HG02571 (cell line): ENCODE results near the gene SCFD1.
"Not testable (repeated sequence)": the region's sequence is repeated elsewhere in the genome, so short reads cannot be mapped to it uniquely, and the experiment has no call there.

Source experiments
- ATAC-seq: cut with Tn5 transposase; IDR thresholded peaks from one replicate; pipeline ENCODE4 v1.9.1; 2021; ENCODE audit warnings: mild to moderate bottlenecking, moderate library complexity; ENCODE audit not compliant: unreplicated experiment

Gene SCFD1, protein sequence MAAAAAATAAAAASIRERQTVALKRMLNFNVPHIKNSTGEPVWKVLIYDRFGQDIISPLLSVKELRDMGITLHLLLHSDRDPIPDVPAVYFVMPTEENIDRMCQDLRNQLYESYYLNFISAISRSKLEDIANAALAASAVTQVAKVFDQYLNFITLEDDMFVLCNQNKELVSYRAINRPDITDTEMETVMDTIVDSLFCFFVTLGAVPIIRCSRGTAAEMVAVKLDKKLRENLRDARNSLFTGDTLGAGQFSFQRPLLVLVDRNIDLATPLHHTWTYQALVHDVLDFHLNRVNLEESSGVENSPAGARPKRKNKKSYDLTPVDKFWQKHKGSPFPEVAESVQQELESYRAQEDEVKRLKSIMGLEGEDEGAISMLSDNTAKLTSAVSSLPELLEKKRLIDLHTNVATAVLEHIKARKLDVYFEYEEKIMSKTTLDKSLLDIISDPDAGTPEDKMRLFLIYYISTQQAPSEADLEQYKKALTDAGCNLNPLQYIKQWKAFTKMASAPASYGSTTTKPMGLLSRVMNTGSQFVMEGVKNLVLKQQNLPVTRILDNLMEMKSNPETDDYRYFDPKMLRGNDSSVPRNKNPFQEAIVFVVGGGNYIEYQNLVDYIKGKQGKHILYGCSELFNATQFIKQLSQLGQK

DNA sequence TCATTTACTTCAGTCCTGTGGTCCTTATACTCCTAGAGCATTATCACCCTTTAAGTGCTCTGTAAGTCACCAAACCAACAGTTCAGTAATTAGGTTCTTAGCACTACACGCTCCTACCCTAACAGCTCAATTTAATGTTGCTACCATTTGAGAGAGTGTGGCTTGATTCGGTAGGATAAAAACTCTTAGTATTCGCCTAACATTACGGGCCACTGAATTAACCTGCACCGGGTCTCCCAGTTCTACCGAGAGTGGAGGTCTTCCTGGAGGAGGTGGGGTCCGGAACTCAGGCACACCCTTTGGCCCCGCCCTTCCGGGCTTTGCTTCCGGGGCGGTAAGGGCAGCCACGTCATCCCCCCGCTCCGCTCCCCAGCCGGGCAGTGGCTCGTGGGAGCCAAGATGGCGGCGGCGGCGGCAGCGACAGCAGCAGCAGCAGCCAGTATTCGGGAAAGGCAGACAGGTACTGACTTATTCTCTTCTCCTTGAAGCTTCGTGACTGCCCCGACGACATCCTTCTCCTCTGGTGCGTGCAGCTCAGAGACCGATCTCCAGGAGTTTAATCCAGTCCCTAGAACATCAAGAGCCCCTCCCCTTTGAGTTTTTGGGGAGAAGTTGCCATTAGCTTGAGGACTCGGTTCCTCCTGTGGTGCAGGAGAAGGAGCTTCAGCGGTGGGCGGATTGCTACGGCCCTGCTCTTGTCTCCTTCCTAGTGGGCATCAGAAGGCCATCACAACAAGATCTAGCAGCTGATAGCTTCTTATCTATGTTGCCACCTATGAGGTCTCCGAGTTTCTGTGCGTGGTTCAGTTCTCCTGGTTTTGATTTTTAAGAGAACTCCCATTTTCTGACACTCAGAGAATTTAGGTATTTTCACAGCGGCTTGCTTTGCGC is at the start of gene SCFD1:
Gene SCFD1 (plus strand): TSS at position 380 of the 891 bp plus-strand sequence. CDS start 20 bp downstream, at position 400.
- ATAC-seq = peak; percentile 95

DNA sequence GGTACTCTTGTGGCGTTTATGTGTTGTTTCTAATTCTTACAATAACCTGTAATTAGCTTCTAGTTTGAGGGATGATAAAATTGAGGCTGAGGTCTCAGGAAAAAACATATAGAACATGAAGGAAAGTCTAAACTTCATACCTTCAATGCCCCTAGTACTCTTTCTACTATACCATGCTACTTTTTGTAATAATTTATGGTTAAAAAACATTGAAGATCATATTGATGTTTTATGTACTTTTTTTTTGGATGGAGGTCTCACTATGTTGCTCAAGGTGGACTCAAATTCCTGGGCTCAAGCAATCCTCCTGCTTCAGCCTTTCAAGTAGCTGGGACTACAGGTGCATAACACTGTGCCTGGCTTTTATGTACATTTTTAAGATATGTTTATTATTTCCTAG is 49.3 kb upstream of the SCFD1 start:
- ATAC-seq = no peak

DNA sequence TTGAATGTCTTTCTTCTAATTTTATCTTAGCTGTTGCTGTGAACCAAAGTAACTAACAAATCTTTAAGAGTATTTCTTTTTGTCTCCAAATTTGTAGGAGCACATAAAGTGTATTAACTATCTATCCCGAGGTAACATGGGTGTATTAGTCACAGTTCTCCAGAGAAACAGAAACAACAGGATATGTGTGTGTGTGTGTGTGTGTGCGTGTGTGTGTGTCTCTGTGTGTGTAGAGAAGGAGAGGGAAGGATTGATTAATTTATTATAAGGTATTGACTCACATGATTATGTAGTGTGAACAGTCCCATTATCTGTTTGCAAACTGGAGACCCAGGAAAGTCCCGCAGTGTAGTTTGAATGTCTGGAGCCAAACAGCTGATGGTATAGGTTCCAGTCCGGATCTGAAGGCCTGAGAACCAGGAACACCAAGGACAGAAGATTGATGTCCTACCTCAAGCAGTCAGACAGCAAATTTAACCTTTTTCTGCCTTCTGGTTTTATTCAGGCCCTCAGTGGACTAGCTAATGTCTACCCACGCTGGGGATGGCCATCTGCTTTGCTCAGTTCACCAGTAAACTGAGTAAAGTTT is 48.8 kb upstream of the SCFD1 start:
- no peak for ATAC-seq

DNA sequence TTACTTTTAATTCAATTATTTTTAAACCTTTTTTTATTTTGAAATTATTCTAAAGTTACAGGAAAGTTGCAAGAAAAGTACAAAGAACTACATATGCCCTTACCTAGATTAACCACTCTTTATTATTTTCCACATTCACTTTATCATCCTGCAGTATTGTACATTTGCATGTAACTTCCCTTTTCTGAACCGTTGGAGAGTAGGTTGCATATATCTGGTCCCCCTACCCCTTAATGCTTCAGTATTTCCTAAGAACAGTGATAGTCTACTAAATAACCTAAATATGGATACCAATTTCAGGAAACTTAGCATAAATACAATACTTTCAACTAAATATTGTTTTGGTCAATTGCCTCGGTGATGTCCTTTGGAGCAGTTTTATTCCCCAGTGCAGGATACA is 48.2 kb upstream of the SCFD1 start:
- no peak for ATAC-seq

DNA sequence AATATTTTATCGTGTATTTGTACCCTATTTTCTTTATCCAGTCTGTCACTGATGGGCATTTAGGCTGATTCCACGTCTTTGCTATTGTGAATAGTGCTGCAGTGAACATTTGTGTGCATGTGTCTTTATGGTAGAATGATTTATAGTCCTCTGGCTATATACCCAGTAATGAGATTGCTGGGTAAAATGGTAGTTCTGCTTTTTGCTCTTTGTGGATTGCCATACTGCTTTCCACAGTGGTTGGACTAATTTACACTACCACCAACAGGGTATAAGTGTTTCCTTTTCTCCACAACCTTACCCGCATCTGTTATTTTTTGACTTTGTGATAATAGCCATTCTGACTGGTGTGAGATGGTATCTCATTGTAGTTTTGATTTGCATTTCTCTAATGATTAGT is 47.3 kb upstream of the SCFD1 start:
- not testable (repeated sequence) for ATAC-seq

DNA sequence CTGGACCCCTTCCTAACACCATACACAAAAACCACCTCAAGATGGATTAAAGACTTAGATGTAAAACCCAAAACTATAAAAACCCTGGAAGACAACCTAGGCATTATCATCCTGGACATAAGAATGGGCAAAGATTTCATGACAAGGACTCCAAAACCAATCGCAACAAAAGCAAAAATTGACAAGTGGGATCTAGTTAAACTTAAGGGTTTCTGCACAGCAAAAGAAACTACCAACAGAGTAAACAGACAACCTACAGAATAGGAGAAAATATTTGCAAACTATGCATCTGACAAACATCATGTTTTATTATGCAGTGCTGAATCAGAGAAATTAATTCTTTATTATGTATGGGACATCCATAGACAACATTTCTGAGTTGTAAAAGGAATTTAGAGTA is 45.8 kb upstream of the SCFD1 start:
- ATAC-seq = not testable (repeated sequence)

DNA sequence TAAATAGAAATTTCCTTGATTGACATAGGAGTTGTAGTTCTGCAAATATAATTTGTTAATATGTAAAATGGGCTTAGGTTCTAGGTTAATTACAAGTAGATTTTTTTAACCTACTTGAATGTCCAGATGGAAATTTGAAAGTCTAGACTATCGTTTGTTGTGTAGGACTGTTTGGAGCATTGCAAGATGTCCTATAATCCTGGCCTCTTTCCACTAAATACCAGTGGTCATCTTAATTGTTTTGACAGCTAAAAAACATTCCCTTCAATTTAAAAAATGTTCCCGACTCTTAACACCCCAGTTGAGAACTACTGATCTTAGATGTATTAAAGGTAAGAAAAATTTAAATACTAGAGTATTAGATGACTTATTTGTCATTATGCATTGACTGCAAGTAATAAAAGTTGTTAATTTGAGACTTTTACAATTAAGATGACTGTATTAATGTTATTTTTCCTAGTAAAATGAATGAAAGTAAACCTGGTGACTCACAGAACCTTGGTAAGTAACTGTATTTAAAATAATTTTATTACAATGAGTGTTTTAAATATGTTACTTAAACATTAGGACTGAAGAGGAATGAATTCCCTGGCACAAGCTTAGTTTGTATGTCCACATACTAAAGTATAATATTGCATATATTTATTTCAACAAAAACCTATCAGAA is 41.4 kb upstream of the SCFD1 start:
- no peak for ATAC-seq

DNA sequence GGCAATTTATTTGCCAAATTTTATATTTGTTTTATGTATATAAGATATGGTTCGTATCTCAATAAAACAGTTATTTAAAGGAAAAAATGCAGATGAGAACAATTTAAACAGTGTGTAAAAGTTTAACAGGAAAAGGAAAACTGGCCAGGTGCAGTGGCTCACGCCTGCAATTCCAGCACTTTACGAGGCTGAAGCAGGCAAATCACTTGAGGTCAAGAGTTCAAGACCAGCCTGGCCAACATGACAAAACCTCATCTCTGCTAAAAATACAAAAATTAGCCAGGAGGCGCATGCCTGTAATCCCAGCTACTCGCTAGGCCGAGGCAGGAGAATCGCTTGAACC is 40.9 kb upstream of the SCFD1 start:
- no peak for ATAC-seq

DNA sequence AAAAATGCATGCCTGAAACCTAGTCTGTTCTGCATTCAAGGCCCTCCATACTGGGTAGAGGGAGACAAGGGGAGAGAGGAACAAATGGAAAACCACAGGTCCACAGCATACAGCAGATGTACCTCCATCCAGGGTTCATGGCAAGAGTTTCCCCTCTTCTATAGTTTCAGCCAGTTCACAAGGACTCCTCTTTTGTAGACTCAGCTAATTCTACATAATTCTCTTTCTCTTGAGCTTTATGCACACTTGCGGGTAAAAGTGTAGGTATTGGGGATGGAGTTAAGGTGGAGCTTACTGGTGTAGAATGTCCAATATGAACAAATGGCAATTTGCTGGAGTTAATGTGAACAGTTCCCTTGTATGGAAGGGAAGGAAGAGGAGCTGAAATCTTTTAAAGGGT is 39.7 kb upstream of the SCFD1 start:
- no peak for ATAC-seq

DNA sequence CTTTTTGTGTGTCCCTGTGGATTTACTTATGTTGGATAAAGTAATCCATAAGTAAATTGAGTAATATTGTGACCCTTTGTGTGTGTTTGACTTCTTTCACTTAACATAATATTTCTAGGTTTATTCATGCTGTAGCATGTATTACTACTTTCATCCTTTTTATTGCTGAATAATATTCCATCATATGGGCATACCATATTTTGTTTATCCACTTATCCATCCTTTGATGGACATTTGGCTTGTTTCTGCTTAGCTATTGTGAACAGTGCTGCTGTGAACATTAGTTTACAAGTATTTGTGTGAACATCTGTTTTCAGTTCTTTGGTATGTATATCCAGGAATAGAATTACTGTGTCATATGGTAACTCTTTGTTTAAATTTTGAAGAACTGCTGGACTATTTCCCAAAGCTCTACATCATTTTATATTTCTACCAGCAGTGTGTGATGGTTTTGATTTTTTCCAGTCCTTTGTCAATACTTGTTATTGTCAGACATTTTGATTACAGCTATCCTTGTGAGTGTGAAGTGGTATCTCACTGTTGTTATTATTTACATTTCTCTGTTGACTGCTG is 38.0 kb upstream of the SCFD1 start:
- no peak for ATAC-seq

DNA sequence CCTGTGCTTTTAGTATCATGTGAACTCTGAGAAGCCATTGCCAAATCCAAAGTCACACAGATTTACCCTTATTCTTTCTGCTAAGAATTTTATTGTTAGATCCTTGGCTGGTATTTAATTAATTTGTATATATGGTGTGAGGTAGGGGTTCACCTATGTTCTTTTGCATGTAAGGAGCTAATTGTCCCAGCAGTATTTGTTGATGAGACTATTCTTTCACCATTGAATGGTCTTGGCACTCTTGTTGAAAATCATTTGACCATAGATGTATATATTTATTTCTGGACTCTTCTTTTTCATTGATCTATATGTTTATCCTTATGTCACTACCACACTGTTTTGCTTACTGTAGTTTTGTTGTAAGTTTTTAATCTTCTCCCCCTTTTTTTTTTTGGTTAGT is 36.9 kb upstream of the SCFD1 start:
- no peak for ATAC-seq

DNA sequence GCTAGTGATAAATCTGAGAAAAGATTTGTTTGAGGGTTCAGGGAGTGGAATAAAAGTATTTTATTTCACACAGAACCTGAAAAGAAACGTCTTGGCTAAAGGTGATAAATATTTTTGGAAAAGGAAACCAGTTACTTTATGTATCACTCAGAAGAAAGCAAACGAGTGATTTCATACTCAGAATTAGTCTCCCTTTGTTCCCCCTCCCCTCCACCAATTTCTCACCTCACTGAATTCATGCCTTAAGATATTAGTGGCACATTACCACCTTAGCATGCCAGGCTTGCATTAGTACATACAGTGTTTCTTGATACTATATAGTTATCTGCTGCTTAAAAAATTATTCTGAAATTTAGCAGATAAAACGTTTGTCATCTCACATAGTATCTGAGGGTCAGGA is 35.0 kb upstream of the SCFD1 start:
- no peak for ATAC-seq

DNA sequence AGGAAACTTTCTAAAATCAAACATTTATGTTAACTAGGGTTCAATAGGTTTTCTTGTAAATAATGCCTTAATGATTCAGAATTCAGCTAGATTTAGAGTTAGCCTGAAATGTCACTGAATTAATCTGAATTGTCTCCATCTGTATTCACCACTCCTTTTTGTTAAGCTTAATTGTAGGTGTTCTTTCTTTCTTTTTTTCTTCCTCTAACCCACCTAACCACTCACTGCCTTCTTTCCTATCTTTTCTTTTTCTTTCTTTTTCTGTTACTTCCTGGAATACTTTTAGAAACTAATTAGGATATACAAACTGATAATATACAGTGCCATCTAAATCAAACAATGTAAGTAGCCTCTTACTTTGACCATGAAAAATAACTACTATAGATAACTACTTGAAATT is 33.2 kb upstream of the SCFD1 start:
- ATAC-seq = no peak

DNA sequence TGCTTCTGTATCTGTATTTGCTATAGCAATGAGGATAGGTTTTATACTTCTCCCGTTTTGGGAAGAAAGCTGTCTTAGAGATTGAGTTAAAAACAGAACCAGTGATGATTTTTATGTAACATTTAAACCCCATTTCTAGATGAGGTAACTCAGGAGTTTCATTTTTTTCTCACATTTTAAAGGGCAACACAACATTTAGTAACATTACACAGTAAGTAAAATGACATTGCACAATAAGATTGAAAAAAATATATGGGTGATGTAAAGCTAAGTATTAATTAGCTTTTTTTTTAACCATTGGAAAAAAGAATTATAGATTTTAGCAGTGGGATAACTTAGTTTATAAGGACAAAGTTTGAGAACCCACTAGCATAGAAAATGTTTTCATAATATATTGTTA is 25.2 kb upstream of the SCFD1 start:
- ATAC-seq = no peak

DNA sequence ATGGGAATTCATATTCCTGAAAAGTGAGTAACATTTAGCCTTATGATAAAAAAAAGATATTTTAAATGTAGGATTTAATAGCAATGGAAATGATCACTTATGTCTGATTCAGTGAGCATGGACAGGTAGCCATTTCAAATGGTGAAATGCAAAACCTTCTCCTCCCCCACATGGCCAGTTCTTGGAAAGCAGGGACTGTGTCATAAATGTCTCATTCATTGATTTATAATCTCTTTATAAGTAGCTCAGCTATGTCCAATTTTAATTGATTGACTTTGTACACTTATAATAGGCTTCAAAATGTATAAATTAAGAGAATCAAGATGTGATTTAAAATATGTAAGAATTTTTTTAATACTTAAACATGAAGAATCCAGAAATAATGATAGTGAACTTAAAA is 24.6 kb upstream of the SCFD1 start:
- no peak for ATAC-seq

DNA sequence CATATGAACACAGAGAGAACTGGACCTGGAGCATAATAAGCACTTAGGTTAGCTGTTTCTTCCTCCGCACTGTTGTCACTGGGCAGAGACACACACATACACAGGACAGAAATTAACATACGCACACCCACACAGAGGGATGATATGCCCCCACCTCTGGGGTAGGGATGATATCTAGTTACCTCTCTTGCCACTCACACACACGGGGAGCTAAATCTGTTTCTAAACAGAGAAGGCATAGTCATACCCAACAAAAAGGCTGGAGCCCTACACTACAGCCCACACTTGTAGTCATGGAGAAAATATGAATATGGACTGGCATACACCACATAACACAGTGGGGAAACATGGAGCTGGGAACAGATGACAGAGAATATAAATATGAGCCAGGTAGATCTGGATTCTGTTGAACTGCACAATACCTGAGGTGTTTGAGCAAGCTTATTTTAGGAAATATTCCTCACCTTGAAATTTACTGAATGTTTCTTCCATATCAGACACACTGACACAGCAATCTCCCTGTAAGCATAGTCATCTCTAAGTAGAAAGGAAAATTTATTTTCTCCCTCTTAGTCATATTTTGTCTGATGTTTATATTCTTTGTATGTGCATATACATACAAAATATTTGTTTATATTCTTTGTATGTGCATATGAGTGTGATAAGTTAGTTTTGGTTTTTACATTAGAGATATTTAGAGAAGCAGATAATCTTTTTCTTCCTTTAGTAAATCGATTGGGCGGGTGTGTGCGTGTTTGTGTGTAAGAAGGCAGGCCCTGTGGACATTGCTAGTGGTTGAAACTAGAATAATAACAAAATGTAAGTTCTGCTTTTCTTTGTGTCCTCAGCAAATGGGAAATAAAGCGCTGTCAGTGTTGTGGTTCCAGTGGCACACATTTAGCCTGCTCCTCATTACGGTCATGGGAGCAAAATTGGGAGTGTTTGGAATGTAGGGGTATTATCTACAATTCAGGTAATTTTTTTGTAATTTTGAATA is 20.9 kb upstream of the SCFD1 start:
- ATAC-seq = no peak

DNA sequence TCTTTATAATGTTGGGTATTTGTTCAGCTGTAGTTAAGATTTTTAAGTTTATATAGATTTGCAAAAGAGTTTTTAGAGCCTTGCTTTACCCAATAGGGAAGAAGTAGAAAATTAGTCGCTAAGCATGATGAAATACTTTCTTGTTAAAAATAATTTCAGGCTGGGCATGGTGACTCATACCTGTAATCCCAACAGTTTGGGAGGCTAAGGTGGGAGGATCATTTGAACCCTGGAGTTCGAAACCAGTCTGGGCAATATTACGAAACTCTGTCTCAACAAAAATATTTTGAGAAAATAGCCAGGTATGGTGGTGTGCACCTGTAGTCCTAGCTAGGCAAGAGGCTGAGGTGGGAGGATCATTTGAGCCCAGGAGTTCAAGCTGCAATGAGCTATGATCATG is 18.7 kb upstream of the SCFD1 start:
- no peak for ATAC-seq

DNA sequence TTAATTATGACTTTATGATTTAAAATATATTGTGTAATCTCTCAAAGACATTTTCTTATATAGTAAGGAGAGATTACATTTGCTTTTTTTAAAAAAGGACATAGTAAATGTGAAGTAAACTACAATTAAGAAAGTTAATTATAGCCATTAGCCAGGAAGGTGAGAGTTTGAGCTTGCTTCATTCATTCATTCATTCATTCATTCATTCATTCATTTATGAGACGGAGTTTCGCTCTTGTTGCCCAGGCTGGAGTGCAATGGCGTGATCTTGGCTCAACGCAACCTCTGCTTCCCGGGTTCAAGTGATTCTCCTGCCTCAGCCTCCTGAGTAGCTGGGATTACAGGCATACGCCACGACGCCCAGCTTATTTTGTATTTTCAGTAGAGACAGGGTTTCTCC is 17.4 kb upstream of the SCFD1 start:
- ATAC-seq = not testable (repeated sequence)

DNA sequence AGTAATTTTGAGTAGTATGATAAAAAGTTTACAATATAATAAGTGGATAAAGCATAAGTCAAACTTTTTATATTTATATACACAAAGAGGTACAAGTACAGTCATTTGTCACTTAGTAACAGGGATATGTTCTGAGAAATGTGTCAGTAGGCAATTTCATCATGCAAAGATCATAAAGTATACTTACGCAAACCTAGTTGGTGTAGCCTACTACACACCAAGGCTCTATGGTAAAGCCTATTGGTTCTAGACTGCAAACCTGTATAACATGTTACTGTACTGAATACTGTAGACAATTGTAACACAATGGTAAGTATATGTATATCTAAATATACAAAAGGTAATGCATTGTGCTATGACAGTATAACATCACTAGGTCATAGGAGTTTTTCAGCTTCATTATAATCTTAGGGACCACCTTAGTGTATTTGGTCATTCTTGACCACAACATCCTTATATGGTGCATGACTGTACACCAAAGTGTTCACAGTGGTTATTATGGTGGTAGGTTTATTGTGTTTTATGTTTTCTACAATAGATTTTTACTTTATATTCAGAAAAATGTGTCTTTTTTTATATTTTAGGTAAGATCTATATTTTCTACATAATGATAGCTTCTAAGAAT is 14.9 kb upstream of the SCFD1 start:
- ATAC-seq = no peak
